MM.1S (cell line): ENCODE data around the gene NYAP1.

Experiments
- CTCF ChIP-seq: fragments of 300-600 bp; sonication (generic); IDR thresholded peaks from 2 replicates; pipeline ENCODE4 v1.5.1; 2016; ENCODE audit warnings: antibody characterized with exemption, low read length, mixed read lengths
- EZH2 ChIP-seq: fragments of 300-600 bp; sonication (generic); optimal IDR thresholded peaks from 2 replicates; pipeline ENCODE3; 2017; ENCODE audit warnings: low read depth, mild to moderate bottlenecking, antibody characterized with exemption, low read length, mixed read lengths

- TF ChIP-seq CTCF (no peak), EZH2 (no peak)
Observed at GRCh38 chr7:100443096-100443840, 40.5 kb upstream of the NYAP1 start.
